CD8-positive, alpha-beta memory T cell (primary cell): Measurements from ENCODE around the gene RAD52. TPM values are rescaled to one million over a fixed set of nuclear protein-coding genes. Genes with fewer than 3 reads are reported as not detected.
"Not testable (repeated sequence)": the region's sequence is repeated elsewhere in the genome, so short reads cannot be mapped to it uniquely, and the experiment has no call there.

Source experiments
- CTCF ChIA-PET: fragments of 350-600 bp; sonication (Branson Sonifier 250); formaldehyde crosslinking; loops from one replicate; lab custom pipeline; 2021; ENCODE audit warnings: antibody characterized with exemption; lab: Charles Lee
- POLR2A ChIA-PET: fragments of 350-600 bp; sonication (Branson Sonifier 250); formaldehyde crosslinking; loops from one replicate; lab custom pipeline; 2021; ENCODE audit warnings: antibody characterized with exemption; lab: Charles Lee
- DNase-seq, 5 donors: peaks; one replicate each; pipeline versions ENCODE4 v3.0.0 to v3.0.0-alpha.2; 2020 to 2022; ENCODE audit warnings: mixed read lengths in 1 of 5
- H3K27ac ChIP-seq: one replicate; pipeline ENCODE4 v1.7.0; 2013; ENCODE audit warnings: low read depth, mild to moderate bottlenecking, low read length, moderate library complexity
- H3K27me3 ChIP-seq: 2 replicates; pipeline ENCODE4 v1.7.0; 2013; ENCODE audit warnings: low read length, mild to moderate bottlenecking; ENCODE audit not compliant: insufficient read depth, poor library complexity, severe bottlenecking
- H3K36me3 ChIP-seq: 2 replicates; pipeline ENCODE4 v1.7.0; 2013; ENCODE audit warnings: mild to moderate bottlenecking, low read length, moderate library complexity; ENCODE audit not compliant: insufficient read depth
- H3K4me1 ChIP-seq: 2 replicates; pipeline ENCODE4 v1.7.0; 2013; ENCODE audit warnings: mild to moderate bottlenecking, low read length, moderate library complexity; ENCODE audit not compliant: insufficient read depth
- H3K4me3 ChIP-seq: 2 replicates; pipeline ENCODE4 v1.7.0; 2013; ENCODE audit warnings: mild to moderate bottlenecking, low read length
- H3K9me3 ChIP-seq: 2 replicates; pipeline ENCODE4 v1.7.0; 2013; ENCODE audit warnings: mild to moderate bottlenecking, low read length
- H3K27ac Mint-ChIP-seq, 8 donors: one replicate each; pipeline ENCODE4 v1.8.0; 2020 to 2021; ENCODE audit warnings: mixed read lengths in 8 of 8, mild to moderate bottlenecking in 6 of 8, inconsistent platforms in 3 of 8, moderate library complexity in 3 of 8
- H3K27me3 Mint-ChIP-seq, 2 donors: one replicate each; pipeline ENCODE4 v1.8.0; 2020 to 2021; ENCODE audit warnings: mixed read lengths in 2 of 2, mild to moderate bottlenecking in 1 of 2, moderate library complexity in 1 of 2
- H3K36me3 Mint-ChIP-seq, 3 donors: one replicate each; pipeline ENCODE4 v1.8.0; 2020 to 2021; ENCODE audit warnings: mixed read lengths in 3 of 3, inconsistent platforms in 1 of 3, mild to moderate bottlenecking in 1 of 3
- H3K4me1 Mint-ChIP-seq, 3 donors: one replicate each; pipeline ENCODE4 v1.8.0; 2020 to 2021; ENCODE audit warnings: mixed read lengths in 3 of 3, inconsistent platforms in 1 of 3, mild to moderate bottlenecking in 1 of 3
- H3K4me3 Mint-ChIP-seq, 7 donors: one replicate each; pipeline ENCODE4 v1.8.0; 2020 to 2021; ENCODE audit warnings: mixed read lengths in 7 of 7, mild to moderate bottlenecking in 6 of 7, moderate library complexity in 4 of 7, inconsistent platforms in 2 of 7
- H3K9me3 Mint-ChIP-seq, 5 donors: one replicate each; pipeline ENCODE4 v1.8.0; 2020 to 2022; ENCODE audit warnings: mixed read lengths in 5 of 5, mild to moderate bottlenecking in 3 of 5, moderate library complexity in 2 of 5, inconsistent platforms in 1 of 5
- polyA plus RNA-seq: library from polyadenylated mRNA; unstranded; fragments of 300-500 nt; fragmentation: Illumina TruSeq; gene quantifications from one replicate; pipeline ENCODE4 v1.2.3, GENCODE V29; 2021
- total RNA-seq, 2 experiments: library from RNA; stranded (reverse); gene quantifications; one replicate each; pipeline ENCODE4 v1.2.3, GENCODE V29; 2021

Gene RAD52
- total and polyA plus RNA-seq, 3 experiments from 2014 or later: 4.1 to 13.8 (median 13.2) TPM

- ChIA-PET CTCF (no interaction called here), POLR2A (no interaction called here)
- DNase-seq: no peak
- no peaks in the 10 kb centered on the region for H3K27me3 ChIP-seq
- H3K27ac ChIP-seq: no peak overlapping the region
- H3K4me3 Mint-ChIP-seq: peak overlapping the region in 1 of 7 donors; percentile 51
- H3K27me3 Mint-ChIP-seq: no peaks in the 10 kb centered on the region
- no peaks in the 10 kb centered on the region for H3K9me3 ChIP-seq
- H3K4me1 Mint-ChIP-seq: peaks cover 40 to 58% (median 45%) of the 10 kb centered on the region in 3 donors
- peaks cover 0 to 45% (median 8%) of the 10 kb centered on the region in 3 donors for H3K36me3 Mint-ChIP-seq
- no peaks in the 10 kb centered on the region for H3K9me3 Mint-ChIP-seq
- H3K27ac Mint-ChIP-seq: peak overlapping the region in 5 of 8 donors; percentile 30 to 83 (median 47)
- H3K36me3 ChIP-seq: no peaks in the 10 kb centered on the region
- no peak overlapping the region for H3K4me3 ChIP-seq
- peaks cover 15% of the 10 kb centered on the region for H3K4me1 ChIP-seq
Measured at GRCh38 chr12:944211-944610, 5.3 kb downstream of the RAD52 start.

- no peaks in the 10 kb centered on the region for H3K9me3 ChIP-seq
- CTCF ChIA-PET: no interaction called here
- Mint-ChIP-seq H3K36me3 (peaks cover 0 to 48% (median 10%) of the 10 kb centered on the region in 3 donors), H3K9me3 (no peaks in the 10 kb centered on the region), H3K4me3 (no peak overlapping the region), H3K4me1 (peaks cover 32 to 49% (median 35%) of the 10 kb centered on the region in 3 donors), H3K27ac (peak overlapping the region in 1 of 8 donors; percentile 29), H3K27me3 (no peaks in the 10 kb centered on the region)
- H3K4me1 ChIP-seq: peaks cover 7% of the 10 kb centered on the region
- no peaks in the 10 kb centered on the region for H3K36me3 ChIP-seq
- H3K27me3 ChIP-seq: no peaks in the 10 kb centered on the region
- H3K4me3 ChIP-seq: no peak overlapping the region
- POLR2A ChIA-PET: no interaction called here
- no peak overlapping the region for H3K27ac ChIP-seq
- no peak for DNase-seq
Measured at GRCh38 chr12:943051-943450, 6.4 kb downstream of the RAD52 start.

DNA sequence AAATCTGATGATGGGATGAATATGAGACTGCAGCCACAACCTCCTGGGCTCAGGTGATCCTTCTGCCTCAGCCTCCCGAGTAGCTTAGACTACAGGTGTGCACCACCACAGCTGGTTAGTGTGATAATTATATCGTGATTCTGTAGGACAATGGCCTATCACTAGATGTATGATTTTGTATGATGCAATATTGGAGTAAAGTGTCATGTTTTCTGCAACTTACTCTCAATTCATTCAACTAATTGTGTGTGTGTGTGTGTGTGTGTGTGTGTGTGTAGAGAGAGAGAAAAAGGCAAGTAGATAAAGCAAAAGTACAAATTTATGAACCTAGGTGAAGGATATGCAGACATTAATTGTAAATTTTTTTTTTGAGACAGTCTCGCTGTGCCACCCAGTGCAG is 10.7 kb downstream of the RAD52 start:
- Histone ChIP-seq H3K9me3 (no peaks in the 10 kb centered on the region), H3K36me3 (no peaks in the 10 kb centered on the region), H3K27ac (no peak overlapping the region), H3K4me1 (no peaks in the 10 kb centered on the region), H3K4me3 (no peak overlapping the region), H3K27me3 (no peaks in the 10 kb centered on the region)
- Mint-ChIP-seq H3K9me3 (no peaks in the 10 kb centered on the region), H3K27ac (no peak overlapping the region), H3K4me3 (no peak overlapping the region), H3K27me3 (no peaks in the 10 kb centered on the region), H3K4me1 (peaks cover 10 to 30% (median 16%) of the 10 kb centered on the region in 3 donors), H3K36me3 (peaks cover 0 to 51% (median 10%) of the 10 kb centered on the region in 3 donors)
- POLR2A ChIA-PET: no interaction called here
- no peak for DNase-seq
- CTCF ChIA-PET: interaction anchor here (1.0 to 1.5 kb wide), 3 partner anchors 10 to 179 kb away, joined by 3 to 4 read pairs (median 3); no protein-coding TSS in a partner anchor

GRCh38 chr12:936377-937345 is 12.8 kb downstream of the RAD52 start:
- Histone ChIP-seq H3K27me3 (no peaks in the 10 kb centered on the region), H3K36me3 (peaks cover 2% of the 10 kb centered on the region), H3K4me3 (no peak overlapping the region), H3K4me1 (no peaks in the 10 kb centered on the region), H3K27ac (no peak overlapping the region), H3K9me3 (no peaks in the 10 kb centered on the region)
- Mint-ChIP-seq H3K36me3 (peaks cover 0 to 48% (median 9%) of the 10 kb centered on the region in 3 donors), H3K9me3 (no peaks in the 10 kb centered on the region), H3K27me3 (no peaks in the 10 kb centered on the region), H3K4me1 (peaks cover 9 to 21% (median 14%) of the 10 kb centered on the region in 3 donors), H3K27ac (peak overlapping the region in 3 of 8 donors; percentile 34 to 80 (median 38)), H3K4me3 (no peak overlapping the region)
- CTCF ChIA-PET: interaction anchor here (1.2 to 1.4 kb wide), 2 partner anchors 13 to 367 kb away, joined by 3 to 4 read pairs; partner anchors contain the start of gene RAD52
- DNase-seq: no peak
- POLR2A ChIA-PET: no interaction called here

DNA sequence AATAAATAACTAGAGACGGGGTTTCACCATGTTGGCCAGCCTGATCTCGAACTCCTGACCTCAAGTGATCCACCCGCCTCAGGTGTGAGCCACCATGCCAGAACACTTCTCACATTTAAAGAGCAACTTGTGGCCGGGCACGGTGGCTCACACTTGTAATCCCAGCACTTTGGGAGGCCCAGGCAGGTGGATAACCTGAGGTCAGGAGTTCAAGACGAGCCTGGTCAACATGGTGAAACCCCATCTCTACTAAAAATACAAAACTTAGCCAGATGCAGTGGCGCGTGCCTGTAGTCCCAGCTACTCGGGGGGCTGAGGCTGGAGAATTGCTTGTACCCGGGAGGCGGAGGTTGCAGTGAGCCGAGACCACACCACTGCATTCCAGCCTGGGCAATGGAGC is 13.6 kb downstream of the RAD52 start:
- H3K27me3 Mint-ChIP-seq, H3K4me3 ChIP-seq, H3K4me3 Mint-ChIP-seq, H3K27ac Mint-ChIP-seq, H3K27me3 ChIP-seq, H3K27ac ChIP-seq, DNase-seq, H3K9me3 ChIP-seq, H3K9me3 Mint-ChIP-seq, H3K36me3 ChIP-seq, POLR2A ChIA-PET, H3K4me1 ChIP-seq, CTCF ChIA-PET: not testable (repeated sequence)
- Mint-ChIP-seq H3K36me3 (peaks cover 4 to 54% (median 10%) of the 10 kb centered on the region in 3 donors), H3K4me1 (peaks cover 9 to 19% (median 13%) of the 10 kb centered on the region in 3 donors)

DNA sequence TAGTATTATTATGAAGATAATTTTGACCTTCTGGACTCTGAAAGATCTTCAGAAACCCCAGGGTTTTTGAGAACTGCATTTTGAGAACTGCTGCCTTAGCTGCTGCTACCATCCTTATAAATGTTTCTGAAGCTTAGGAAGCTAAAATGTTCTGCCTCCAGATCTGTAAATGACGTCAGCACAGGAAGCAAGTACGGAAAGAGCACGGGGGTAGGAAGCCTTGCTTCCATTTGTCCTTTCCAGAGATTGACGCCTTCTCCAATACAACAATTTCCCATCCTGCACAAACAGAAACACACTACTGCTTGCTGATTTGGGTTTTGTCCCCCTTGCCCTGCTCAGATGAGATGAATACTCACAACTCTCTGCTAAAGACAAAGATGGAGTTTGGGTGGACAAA is 17.9 kb downstream of the RAD52 start:
- H3K27me3 ChIP-seq: no peaks in the 10 kb centered on the region
- ChIA-PET CTCF (no interaction called here), POLR2A (no interaction called here)
- no peaks in the 10 kb centered on the region for H3K9me3 ChIP-seq
- Mint-ChIP-seq H3K4me1 (peaks cover 0 to 1% (median 0%) of the 10 kb centered on the region in 3 donors), H3K4me3 (no peak overlapping the region), H3K27me3 (no peaks in the 10 kb centered on the region), H3K27ac (peak overlapping the region in 2 of 8 donors; percentile 32 to 75), H3K36me3 (peaks cover 9 to 56% (median 17%) of the 10 kb centered on the region in 3 donors), H3K9me3 (no peaks in the 10 kb centered on the region)
- H3K27ac ChIP-seq: no peak overlapping the region
- H3K4me3 ChIP-seq: no peak overlapping the region
- H3K4me1 ChIP-seq: no peaks in the 10 kb centered on the region
- peaks cover 15% of the 10 kb centered on the region for H3K36me3 ChIP-seq
- no peak for DNase-seq

- ChIA-PET CTCF (no interaction called here), POLR2A (no interaction called here)
- H3K27me3 ChIP-seq: no peaks in the 10 kb centered on the region
- no peak for DNase-seq
- no peak overlapping the region for H3K4me3 Mint-ChIP-seq
- H3K27ac Mint-ChIP-seq: peak overlapping the region in 1 of 8 donors; percentile 76
- H3K27me3 Mint-ChIP-seq: no peaks in the 10 kb centered on the region
- peaks cover 15% of the 10 kb centered on the region for H3K36me3 ChIP-seq
- H3K9me3 Mint-ChIP-seq: no peaks in the 10 kb centered on the region
- H3K27ac ChIP-seq: no peak overlapping the region
- H3K4me1 Mint-ChIP-seq: peaks cover 0 to 1% (median 0%) of the 10 kb centered on the region in 3 donors
- no peak overlapping the region for H3K4me3 ChIP-seq
- H3K4me1 ChIP-seq: no peaks in the 10 kb centered on the region
- no peaks in the 10 kb centered on the region for H3K9me3 ChIP-seq
- peaks cover 12 to 58% (median 17%) of the 10 kb centered on the region in 3 donors for H3K36me3 Mint-ChIP-seq
Measured at GRCh38 chr12:931060-931459, 18.4 kb downstream of the RAD52 start.

DNA sequence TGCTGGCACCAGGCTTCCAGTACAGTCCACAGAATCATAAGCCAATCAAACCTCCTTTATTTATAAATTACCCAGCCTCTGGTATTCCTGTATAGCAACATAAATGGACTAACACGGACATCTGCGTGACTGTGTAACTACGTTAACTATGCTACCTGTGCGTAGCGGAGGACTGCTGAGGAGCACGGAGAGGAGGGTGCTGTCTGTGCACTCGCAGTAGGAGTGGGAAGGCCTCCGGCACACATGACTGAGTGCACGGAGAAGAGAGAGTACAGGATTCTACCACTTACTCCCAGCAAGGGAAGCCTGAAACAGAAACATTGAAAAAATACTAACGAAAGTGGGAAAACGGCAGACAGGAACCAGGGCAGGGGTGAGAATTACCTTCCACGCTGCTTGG is 22.9 kb downstream of the RAD52 start:
- Histone ChIP-seq H3K27ac (no peak overlapping the region), H3K4me3 (no peak overlapping the region), H3K27me3 (no peaks in the 10 kb centered on the region), H3K4me1 (no peaks in the 10 kb centered on the region), H3K9me3 (no peaks in the 10 kb centered on the region), H3K36me3 (peaks cover 22% of the 10 kb centered on the region)
- no peak for DNase-seq
- POLR2A ChIA-PET: no interaction called here
- Mint-ChIP-seq H3K27ac (peak overlapping the region in 2 of 8 donors; percentile 66), H3K4me3 (no peak overlapping the region), H3K9me3 (no peaks in the 10 kb centered on the region), H3K27me3 (no peaks in the 10 kb centered on the region), H3K36me3 (peaks cover 18 to 70% (median 20%) of the 10 kb centered on the region in 3 donors), H3K4me1 (no peaks in the 10 kb centered on the region)
- CTCF ChIA-PET: no interaction called here
